ENCODE data around the gene PRORP. TPM values are rescaled to one million over a fixed set of nuclear protein-coding genes. Genes with fewer than 3 reads are reported as not detected.

Gene PRORP
- total and polyA plus RNA-seq, 2 of the 13 experiments (the other 11 are each of a cell fraction or from before 2014, with no cell fraction given): 48.9 to 88.7 TPM

DNA sequence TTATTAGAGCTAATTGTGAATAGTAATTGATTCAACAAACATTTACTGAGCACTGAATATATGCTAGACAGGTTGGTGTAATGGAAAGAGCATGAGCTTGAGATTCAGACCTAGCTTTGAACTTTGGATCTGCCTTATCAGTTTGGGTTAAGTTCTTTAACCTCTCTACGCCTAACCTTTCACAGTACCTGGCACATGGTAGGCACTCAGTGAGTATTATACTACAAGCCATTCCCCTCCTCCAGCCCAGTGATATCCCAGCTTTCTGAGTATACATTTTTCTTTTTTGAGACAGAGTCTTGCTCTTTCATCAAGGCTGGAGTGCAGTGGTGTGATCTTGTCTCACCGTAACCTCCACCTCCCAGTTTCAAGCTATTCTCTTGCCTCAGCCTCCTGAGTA, 44.3 kb upstream of the PRORP start (continued):
- TF ChIP-seq, protein P1, sequence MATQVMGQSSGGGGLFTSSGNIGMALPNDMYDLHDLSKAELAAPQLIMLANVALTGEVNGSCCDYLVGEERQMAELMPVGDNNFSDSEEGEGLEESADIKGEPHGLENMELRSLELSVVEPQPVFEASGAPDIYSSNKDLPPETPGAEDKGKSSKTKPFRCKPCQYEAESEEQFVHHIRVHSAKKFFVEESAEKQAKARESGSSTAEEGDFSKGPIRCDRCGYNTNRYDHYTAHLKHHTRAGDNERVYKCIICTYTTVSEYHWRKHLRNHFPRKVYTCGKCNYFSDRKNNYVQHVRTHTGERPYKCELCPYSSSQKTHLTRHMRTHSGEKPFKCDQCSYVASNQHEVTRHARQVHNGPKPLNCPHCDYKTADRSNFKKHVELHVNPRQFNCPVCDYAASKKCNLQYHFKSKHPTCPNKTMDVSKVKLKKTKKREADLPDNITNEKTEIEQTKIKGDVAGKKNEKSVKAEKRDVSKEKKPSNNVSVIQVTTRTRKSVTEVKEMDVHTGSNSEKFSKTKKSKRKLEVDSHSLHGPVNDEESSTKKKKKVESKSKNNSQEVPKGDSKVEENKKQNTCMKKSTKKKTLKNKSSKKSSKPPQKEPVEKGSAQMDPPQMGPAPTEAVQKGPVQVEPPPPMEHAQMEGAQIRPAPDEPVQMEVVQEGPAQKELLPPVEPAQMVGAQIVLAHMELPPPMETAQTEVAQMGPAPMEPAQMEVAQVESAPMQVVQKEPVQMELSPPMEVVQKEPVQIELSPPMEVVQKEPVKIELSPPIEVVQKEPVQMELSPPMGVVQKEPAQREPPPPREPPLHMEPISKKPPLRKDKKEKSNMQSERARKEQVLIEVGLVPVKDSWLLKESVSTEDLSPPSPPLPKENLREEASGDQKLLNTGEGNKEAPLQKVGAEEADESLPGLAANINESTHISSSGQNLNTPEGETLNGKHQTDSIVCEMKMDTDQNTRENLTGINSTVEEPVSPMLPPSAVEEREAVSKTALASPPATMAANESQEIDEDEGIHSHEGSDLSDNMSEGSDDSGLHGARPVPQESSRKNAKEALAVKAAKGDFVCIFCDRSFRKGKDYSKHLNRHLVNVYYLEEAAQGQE (IDR thresholded peaks at IDR 0.05; ENCODE audit: borderline replicate concordance in 1 of 2, low read depth in 1 of 2, low read length in 2 of 2): no peak
- no peak for TF ChIP-seq NFATC3 (CRISPR knock-in tag; IDR thresholded peaks at IDR 0.05)
- TF ChIP-seq KMT2B (CRISPR knock-in tag; IDR thresholded peaks at IDR 0.05): no peak
- TF ChIP-seq, protein P2, sequence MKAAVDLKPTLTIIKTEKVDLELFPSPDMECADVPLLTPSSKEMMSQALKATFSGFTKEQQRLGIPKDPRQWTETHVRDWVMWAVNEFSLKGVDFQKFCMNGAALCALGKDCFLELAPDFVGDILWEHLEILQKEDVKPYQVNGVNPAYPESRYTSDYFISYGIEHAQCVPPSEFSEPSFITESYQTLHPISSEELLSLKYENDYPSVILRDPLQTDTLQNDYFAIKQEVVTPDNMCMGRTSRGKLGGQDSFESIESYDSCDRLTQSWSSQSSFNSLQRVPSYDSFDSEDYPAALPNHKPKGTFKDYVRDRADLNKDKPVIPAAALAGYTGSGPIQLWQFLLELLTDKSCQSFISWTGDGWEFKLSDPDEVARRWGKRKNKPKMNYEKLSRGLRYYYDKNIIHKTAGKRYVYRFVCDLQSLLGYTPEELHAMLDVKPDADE (CRISPR knock-in tag; IDR thresholded peaks at IDR 0.05): no peak
- TF ChIP-seq PAWR (CRISPR knock-in tag; IDR thresholded peaks at IDR 0.05; ENCODE audit: borderline replicate concordance): no peak
- TF ChIP-seq PAF1 (CRISPR knock-in tag; IDR thresholded peaks at IDR 0.05): no peak
- no peak for TF ChIP-seq RBM22 (optimal IDR thresholded peaks at IDR 0.05; ENCODE audit: low read length)
- TF ChIP-seq ELF4 (CRISPR knock-in tag; IDR thresholded peaks at IDR 0.05; ENCODE audit: borderline replicate concordance): no peak
- no peak for TF ChIP-seq ZNF607 (CRISPR knock-in tag; IDR thresholded peaks at IDR 0.05; ENCODE audit: borderline replicate concordance)
- TF ChIP-seq, protein P3, sequence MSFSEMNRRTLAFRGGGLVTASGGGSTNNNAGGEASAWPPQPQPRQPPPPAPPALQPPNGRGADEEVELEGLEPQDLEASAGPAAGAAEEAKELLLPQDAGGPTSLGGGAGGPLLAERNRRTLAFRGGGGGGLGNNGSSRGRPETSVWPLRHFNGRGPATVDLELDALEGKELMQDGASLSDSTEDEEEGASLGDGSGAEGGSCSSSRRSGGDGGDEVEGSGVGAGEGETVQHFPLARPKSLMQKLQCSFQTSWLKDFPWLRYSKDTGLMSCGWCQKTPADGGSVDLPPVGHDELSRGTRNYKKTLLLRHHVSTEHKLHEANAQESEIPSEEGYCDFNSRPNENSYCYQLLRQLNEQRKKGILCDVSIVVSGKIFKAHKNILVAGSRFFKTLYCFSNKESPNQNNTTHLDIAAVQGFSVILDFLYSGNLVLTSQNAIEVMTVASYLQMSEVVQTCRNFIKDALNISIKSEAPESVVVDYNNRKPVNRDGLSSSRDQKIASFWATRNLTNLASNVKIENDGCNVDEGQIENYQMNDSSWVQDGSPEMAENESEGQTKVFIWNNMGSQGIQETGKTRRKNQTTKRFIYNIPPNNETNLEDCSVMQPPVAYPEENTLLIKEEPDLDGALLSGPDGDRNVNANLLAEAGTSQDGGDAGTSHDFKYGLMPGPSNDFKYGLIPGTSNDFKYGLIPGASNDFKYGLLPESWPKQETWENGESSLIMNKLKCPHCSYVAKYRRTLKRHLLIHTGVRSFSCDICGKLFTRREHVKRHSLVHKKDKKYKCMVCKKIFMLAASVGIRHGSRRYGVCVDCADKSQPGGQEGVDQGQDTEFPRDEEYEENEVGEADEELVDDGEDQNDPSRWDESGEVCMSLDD (CRISPR knock-in tag; IDR thresholded peaks at IDR 0.05; ENCODE audit: borderline replicate concordance): no peak
- TF ChIP-seq POLR2A (IDR thresholded peaks at IDR 0.05; ENCODE audit: insufficient read depth in 1 of 2, low read depth in 2 of 2, low read length in 2 of 2): no peak
- no peak for TF ChIP-seq ZNF33A (CRISPR knock-in tag; IDR thresholded peaks at IDR 0.05; ENCODE audit: borderline replicate concordance)
- TF ChIP-seq ZSCAN29 (CRISPR knock-in tag; conservative IDR thresholded peaks at IDR 0.05): no peak
- TF ChIP-seq, protein P4, sequence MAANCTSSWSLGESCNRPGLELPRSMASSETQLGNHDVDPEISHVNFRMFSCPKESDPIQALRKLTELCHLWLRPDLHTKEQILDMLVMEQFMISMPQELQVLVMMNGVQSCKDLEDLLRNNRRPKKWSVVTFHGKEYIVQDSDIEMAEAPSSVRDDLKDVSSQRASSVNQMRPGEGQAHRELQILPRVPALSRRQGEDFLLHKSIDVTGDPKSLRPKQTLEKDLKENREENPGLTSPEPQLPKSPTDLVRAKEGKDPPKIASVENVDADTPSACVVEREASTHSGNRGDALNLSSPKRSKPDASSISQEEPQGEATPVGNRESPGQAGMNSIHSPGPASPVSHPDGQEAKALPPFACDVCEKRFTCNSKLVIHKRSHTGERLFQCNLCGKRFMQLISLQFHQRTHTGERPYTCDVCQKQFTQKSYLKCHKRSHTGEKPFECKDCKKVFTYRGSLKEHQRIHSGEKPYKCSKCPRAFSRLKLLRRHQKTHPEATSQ (CRISPR knock-in tag; IDR thresholded peaks at IDR 0.05; ENCODE audit: borderline replicate concordance): no peak
- TF ChIP-seq KDM5A (IDR thresholded peaks at IDR 0.05; ENCODE audit: borderline replicate concordance, low read length): no peak
- TF ChIP-seq, protein P5, sequence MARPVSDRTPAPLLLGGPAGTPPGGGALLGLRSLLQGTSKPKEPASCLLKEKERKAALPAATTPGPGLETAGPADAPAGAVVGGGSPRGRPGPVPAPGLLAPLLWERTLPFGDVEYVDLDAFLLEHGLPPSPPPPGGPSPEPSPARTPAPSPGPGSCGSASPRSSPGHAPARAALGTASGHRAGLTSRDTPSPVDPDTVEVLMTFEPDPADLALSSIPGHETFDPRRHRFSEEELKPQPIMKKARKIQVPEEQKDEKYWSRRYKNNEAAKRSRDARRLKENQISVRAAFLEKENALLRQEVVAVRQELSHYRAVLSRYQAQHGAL (CRISPR knock-in tag; IDR thresholded peaks at IDR 0.05; ENCODE audit: not compliant biosample characterization): no peak
- TF ChIP-seq, protein P6, sequence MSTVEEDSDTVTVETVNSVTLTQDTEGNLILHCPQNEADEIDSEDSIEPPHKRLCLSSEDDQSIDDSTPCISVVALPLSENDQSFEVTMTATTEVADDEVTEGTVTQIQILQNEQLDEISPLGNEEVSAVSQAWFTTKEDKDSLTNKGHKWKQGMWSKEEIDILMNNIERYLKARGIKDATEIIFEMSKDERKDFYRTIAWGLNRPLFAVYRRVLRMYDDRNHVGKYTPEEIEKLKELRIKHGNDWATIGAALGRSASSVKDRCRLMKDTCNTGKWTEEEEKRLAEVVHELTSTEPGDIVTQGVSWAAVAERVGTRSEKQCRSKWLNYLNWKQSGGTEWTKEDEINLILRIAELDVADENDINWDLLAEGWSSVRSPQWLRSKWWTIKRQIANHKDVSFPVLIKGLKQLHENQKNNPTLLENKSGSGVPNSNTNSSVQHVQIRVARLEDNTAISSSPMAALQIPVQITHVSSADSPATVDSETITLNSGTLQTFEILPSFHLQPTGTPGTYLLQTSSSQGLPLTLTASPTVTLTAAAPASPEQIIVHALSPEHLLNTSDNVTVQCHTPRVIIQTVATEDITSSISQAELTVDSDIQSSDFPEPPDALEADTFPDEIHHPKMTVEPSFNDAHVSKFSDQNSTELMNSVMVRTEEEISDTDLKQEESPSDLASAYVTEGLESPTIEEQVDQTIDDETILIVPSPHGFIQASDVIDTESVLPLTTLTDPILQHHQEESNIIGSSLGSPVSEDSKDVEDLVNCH (CRISPR knock-in tag; IDR thresholded peaks at IDR 0.05): no peak
- no peak; the same call in 1 of the 2 replicates for TF ChIP-seq ELF3 (CRISPR knock-in tag; IDR thresholded peaks at IDR 0.05)

All from HepG2 (cell line).